OCI-LY7 (cell line): ENCODE data around the gene KIAA1217.

Source experiments
- CTCF ChIP-seq: fragments of 200-600 bp; sonication (generic); conservative IDR thresholded peaks from 2 replicates; pipeline ENCODE4 v1.5.1; 2014; ENCODE audit warnings: mild to moderate bottlenecking, antibody characterized with exemption, low read length, moderate library complexity, mixed read lengths
- EZH2phosphoT487 ChIP-seq: fragments of 200-600 bp; sonication (generic); IDR thresholded peaks from 2 replicates; pipeline ENCODE4 v1.6.1; 2018; ENCODE audit warnings: low read depth, borderline replicate concordance, mild to moderate bottlenecking, mixed run types, antibody characterized with exemption, low read length, moderate library complexity, mixed read lengths

- no peak for TF ChIP-seq CTCF
- TF ChIP-seq EZH2phosphoT487 = no peak
Observed at GRCh38 chr10:24238519-24239247, 29.7 kb downstream of the KIAA1217 start.
